Stimulated activated CD4-positive, alpha-beta T cell treated with anti-CD3 and anti-CD28 coated beads, Interleukin-2, amount 100 ng/mL, for 4 hours (primary cell): ENCODE results near the gene TRAPPC12.
"Not testable (repeated sequence)": the region's sequence is repeated elsewhere in the genome, so short reads cannot be mapped to it uniquely, and the experiment has no call there.

Experiments used
- DNase-seq: peaks from one replicate; pipeline ENCODE4 v3.0.0-alpha.2; 2020; ENCODE audit warnings: low read depth

Gene TRAPPC12

GRCh38 chr2:3433339-3433699, 53.8 kb downstream of the TRAPPC12 start:
- DNase-seq: no peak

- no peak for DNase-seq
These were observed 54.4 kb downstream of the TRAPPC12 start for GRCh38 chr2:3433776-3434400.

DNA sequence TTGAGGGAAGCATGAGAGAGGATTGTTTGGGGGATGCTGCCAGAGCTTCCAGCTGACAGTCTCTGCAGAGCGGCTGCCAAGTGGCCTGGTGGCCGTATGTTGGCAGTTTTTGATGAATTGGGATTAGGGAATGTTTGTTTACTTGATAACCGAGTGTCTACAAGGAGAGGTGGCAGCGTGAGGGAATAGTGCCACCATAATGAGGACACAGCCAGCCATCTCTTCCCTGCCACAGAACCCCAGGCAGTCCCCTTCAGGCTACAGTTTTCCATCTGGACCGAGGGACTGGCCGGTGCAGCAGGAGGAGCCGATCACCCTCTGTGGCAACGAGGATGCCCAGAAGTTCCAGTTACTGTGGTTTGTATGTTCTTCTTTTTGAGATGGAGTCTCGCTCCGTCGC, 55.2 kb downstream of the TRAPPC12 start:
- DNase-seq: no peak

DNA sequence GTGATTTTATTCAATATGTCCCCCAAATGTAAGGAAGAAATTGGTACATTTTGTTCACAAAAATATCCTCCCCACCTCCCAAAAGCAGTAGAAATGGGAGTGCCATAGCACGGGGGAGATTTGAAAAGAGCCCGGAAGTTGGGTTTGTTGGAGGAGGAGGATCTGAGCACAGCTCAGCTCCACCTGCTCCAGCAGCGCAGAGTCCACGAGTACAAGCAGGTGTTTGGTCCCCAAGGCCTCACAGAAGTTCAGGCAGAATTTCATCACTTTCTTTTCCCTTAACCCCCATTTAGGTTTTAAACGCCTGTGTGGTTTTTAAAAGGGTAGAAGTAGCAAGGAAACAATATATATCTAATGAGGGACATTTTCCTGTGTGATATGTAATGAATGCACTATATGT, 56.0 kb downstream of the TRAPPC12 start:
- DNase-seq: no peak

DNA sequence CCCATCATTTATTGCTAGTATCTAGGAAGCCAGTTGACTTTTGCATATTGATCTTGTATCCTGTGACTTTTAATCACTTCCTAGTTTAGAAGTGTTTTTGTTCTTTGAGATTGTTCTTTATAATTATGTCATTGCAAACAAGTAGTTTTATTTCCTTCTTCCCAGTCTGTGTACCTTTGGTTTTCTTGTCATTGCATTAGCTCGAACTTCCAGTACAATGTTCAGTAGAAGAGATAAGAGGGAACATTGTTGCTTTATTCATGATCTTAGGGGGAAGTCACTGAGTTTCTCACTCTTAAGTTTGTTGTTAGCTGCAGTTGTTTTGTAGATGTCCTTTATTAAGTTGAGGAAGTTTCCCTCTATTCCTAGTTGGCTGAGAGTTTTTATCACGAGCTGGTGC, 61.0 kb downstream of the TRAPPC12 start:
- no peak for DNase-seq

- DNase-seq: no peak
These were observed 62.0 kb downstream of the TRAPPC12 start for GRCh38 chr2:3441465-3441864.

DNA sequence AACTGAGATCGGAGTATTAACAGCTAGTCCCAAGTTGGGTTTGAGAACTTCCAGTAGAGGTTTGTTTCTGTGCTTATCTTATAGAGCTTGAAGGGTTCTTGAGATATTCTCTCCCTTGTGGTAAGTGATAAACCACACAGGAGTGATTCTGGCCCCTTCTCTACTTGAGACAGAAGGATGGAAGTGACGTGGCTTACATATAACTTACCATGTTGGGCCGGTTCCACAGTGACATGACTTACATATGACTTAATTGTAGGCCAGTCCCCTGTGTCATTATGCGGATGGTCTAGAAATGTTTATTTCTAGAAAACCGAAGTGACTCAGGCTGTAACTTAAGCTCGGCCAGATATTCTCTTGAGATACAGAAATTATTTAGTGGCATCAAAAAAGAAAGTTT, 62.7 kb downstream of the TRAPPC12 start:
- no peak for DNase-seq

GRCh38 chr2:3443083-3443482, 63.6 kb downstream of the TRAPPC12 start:
- DNase-seq: no peak

DNA sequence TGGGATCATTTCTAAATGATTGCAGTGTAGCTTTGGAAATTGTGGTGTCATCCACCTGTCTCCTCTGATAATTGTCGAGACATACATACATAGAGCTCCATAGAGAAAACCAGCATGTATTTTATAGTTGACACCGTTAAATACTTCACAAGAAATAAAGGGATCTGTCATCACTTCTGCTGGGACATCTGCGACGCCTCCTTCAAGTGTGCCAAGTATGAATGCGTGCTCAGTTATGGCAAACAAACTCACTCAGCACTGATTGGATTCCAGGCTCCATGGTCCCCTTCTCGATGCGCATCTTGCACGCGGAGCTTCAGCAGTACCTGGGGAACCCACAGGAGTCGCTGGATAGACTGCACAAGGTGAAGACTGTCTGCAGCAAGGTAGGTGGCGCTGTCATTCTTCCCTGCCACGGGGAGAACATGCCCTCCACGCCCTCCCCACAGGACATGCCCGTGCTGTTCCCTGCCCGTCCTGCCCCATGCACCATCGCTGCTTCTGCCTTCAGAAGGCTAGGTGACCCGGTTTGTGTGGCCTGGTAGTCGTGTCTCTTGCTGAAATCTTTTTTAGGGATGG, 64.1 kb downstream of the TRAPPC12 start:
- no peak for DNase-seq

DNA sequence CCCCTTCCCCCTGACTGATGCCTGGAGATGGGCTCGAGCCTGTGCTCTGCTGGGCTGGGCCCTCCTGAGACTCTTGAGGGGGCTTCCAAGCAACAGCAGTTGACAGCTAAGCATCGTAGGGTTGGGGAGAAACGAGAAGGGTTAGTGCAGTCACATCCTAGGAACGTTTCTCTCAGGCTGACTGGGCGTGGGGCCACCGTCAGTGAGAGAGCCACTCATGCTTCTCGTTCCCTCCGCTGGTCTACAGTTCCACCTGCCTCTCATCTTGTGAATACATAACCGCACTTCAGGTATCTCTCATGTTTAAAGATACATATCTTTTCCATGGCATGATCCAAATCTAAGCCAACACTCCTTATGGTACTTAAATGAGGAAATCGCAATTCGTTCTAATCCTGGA, 66.4 kb downstream of the TRAPPC12 start:
- DNase-seq: no peak

DNA sequence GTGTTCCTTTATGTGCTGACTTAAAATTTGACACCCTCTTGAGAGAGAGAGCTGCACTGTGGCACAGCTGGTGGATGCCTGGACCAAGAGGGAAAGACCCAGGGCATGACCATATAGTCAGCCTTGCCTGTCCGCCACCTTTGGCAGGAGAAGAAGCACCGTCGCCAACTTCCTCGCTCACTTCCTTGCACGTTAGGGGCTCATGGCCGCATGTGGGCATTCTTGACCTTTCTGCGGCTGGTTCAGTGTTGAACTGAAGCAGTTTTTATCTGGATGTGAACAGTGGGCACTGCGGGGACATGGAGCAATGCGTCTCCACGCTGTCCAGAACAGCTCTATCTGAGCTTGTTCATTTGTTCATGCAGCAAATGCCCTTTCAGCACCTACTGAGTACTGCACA, 66.9 kb downstream of the TRAPPC12 start:
- DNase-seq: no peak

DNA sequence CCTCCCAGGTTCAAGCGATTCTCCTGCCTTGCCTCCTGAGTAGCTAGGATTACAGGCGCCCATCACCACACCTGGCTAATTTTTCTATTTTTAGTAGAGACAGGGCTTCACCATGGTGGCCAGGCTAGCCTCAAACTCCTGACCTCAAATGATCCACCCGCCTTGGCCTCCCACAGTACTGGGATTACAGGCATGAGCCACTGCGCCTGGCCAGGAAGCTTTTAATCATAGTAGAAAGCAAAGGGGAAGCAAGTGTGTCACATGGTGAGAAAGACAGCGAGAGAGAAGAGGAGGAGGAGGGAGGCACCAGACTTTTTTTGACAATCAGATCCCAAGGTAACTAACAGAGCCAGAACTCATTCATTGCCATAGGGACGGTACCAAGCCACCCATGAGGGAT, 67.7 kb downstream of the TRAPPC12 start:
- not testable (repeated sequence) for DNase-seq

DNA sequence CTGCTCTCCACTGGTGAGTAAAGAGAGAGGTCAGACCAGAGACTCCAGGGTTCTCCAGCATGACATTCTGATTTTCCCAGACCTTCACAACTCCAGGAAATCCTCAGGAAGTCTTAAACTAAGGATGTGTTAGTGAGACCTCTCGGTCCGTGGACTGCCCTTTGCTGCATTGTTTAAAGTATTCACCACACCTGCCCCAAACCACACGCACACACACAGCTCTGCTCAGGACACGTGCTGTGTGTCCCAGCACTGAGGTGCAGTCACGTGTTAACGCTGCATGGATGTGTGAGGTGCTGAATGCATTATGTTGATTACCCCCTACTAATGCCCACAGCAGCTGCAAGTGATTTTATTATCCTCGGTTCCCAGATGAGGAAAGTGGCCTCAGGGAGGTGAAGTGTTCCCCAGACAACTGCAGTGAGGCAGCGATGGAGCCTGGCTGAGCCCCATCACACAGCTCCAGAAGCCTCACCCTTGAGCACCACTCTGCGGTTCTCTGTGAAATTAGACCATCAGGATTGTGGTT, 68.4 kb downstream of the TRAPPC12 start:
- DNase-seq: no peak

GRCh38 chr2:3448441-3448911, 69.0 kb downstream of the TRAPPC12 start:
- not testable (repeated sequence) for DNase-seq

GRCh38 chr2:3449086-3449485, 69.6 kb downstream of the TRAPPC12 start:
- DNase-seq: no peak

GRCh38 chr2:3449936-3450335, 70.4 kb downstream of the TRAPPC12 start:
- DNase-seq: no peak

GRCh38 chr2:3450385-3451010, 71.0 kb downstream of the TRAPPC12 start:
- no peak for DNase-seq

DNA sequence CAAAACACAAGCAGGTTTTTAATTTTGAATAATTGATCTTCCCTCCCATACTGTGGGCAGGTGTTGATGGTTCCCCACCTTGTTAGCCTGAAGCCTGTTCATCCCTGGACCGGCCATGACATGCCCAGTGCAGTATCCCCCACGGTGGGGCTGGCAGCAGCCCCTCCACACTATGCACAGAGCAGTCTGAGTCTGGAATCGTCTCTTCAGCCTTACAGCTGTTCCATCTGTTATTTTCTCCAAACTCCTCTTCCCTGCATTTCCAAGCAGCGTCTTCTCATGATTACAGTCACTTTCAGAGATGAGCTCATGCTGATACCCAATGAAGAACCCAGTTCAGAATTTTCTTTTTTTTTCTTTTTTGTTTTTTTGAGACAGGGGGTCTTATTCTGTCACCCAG, 71.7 kb downstream of the TRAPPC12 start:
- no peak for DNase-seq

GRCh38 chr2:3451926-3452671, 72.6 kb downstream of the TRAPPC12 start:
- DNase-seq: no peak

DNA sequence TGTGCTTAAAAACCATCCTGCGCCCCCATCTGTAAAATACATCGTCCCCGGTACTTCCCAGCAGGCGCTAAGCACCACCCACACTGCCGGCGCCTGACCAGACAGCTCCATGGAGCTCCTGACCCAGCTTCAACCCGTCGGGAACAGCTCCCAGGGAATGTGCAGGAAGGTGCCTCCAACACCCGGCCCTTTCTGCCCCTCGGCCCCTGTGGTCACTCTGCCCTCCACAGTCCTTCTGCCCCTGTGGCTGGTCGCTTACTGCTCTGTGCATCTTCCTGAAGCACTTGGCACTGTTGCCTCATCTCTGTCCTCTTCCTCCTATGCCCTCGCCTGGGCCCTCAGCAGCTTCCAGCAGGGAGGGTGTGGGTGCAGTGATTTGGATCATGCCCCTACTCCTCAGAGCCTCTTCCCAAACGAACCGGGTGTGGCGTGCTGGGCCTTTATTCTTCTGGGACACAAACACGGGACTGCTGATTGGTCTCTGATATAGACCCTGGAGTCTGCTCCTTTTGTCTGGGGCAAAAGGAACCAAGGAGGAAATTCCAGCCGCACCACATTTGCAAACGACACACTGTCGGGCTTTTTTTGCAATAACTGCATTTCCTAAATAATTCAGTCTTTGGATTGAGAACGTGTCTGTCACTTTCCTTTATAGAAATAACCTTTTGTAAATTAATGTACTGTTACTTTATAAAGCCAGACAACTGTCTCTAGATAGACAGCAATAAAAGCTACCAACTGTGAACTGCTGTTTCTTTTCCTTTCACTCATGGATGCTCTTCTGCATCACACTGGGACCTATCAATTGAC, 73.9 kb downstream of the TRAPPC12 start:
- DNase-seq: no peak

- not testable (repeated sequence) for DNase-seq
These were observed 74.5 kb downstream of the TRAPPC12 start for GRCh38 chr2:3454005-3454404.

DNA sequence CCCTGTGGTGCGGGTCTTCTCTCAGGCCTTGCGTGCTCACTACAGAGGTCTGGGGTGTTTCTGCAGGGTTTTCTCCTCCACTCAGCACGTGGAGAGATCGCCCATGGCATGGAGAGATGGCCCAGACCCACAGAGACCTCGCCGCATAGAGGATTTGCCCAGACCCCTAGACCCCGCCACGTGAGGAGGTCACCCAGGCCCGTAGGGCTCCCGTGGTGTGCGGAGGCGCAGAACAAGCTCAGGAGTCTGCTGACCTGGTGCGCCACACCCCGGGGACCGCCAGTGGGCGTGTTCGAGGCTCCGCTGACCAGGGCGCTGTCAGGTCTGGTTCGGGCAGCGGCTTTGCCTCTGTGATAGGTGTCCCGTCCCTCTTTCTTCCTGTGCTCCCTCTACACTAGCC, 75.3 kb downstream of the TRAPPC12 start:
- DNase-seq: no peak
